SU-DHL-6 (cell line): ENCODE results near the gene KRTAP6-2.

Experiments
- H2AFZ ChIP-seq: fragments of 200-600 bp; sonication (generic); 2 replicates; pipeline ENCODE4 v1.6.1; 2014; ENCODE audit warnings: low read depth, mild to moderate bottlenecking, moderate library complexity, mixed read lengths, antibody characterized with exemption, low read length; ENCODE audit not compliant: severe bottlenecking
- H3F3A ChIP-seq: fragments of 200-600 bp; shearing (Covaris generic); 2 replicates; pipeline ENCODE4 v1.6.0; 2016; ENCODE audit warnings: antibody characterized with exemption, mild to moderate bottlenecking; ENCODE audit not compliant: insufficient read depth
- H3K27ac ChIP-seq: fragments of 200-600 bp; sonication (generic); 2 replicates; pipeline ENCODE4 v1.5.1; 2016; ENCODE audit warnings: low read depth, mild to moderate bottlenecking, low read length, moderate library complexity, mixed read lengths
- H3K27me3 ChIP-seq: fragments of 200-600 bp; sonication (generic), shearing (Covaris generic); 2 replicates; pipeline ENCODE4 v1.6.0; 2014; ENCODE audit warnings: mild to moderate bottlenecking, low read length
- H3K36me3 ChIP-seq: fragments of 200-600 bp; sonication (generic); 2 replicates; pipeline ENCODE4 v1.6.1; 2014; ENCODE audit warnings: mild to moderate bottlenecking, low read length, mixed read lengths
- H3K4me2 ChIP-seq: fragments of 300-600, 200-600 bp; shearing (Covaris generic), sonication (generic); 2 replicates; pipeline ENCODE4 v1.6.0; 2014; ENCODE audit warnings: low read length, low read depth, mild to moderate bottlenecking; ENCODE audit not compliant: poor library complexity, severe bottlenecking
- H3K4me3 ChIP-seq: fragments of 200-600 bp; sonication (generic); 2 replicates; pipeline ENCODE4 v1.5.1; 2014; ENCODE audit warnings: antibody characterized with exemption, low read length, mild to moderate bottlenecking, mixed read lengths; ENCODE audit not compliant: insufficient read depth, poor library complexity, severe bottlenecking
- H3K79me2 ChIP-seq: fragments of 200-600 bp; sonication (generic); 2 replicates; pipeline ENCODE4 v1.6.1; 2014; ENCODE audit warnings: mild to moderate bottlenecking, low read length, moderate library complexity; ENCODE audit not compliant: insufficient read depth
- H3K9ac ChIP-seq: fragments of 200-600 bp; sonication (generic); 2 replicates; pipeline ENCODE4 v1.7.0; 2014; ENCODE audit warnings: mild to moderate bottlenecking, low read length
- H3K9me2 ChIP-seq: fragments of 200-600 bp; sonication (generic); replicated peaks from 2 replicates; pipeline ENCODE4 v1.6.1; 2014; ENCODE audit warnings: low read length; ENCODE audit not compliant: insufficient read depth
- H3K9me3 ChIP-seq: fragments of 200-600 bp; sonication (generic); 2 replicates; pipeline ENCODE4 v1.6.1; 2014; ENCODE audit warnings: low read length, mixed read lengths; ENCODE audit not compliant: insufficient read depth
- H4K20me1 ChIP-seq: fragments of 200-600 bp; sonication (generic); 2 replicates; pipeline ENCODE4 v1.6.1; 2014; ENCODE audit warnings: low read depth, mild to moderate bottlenecking, antibody characterized with exemption, low read length, moderate library complexity, mixed read lengths
- CTCF ChIP-seq: fragments of 200-600 bp; sonication (generic); IDR thresholded peaks from one replicate; pipeline ENCODE4 v1.5.1; 2017; ENCODE audit warnings: antibody characterized with exemption, mild to moderate bottlenecking, low read length, moderate library complexity; ENCODE audit not compliant: insufficient read depth, poor library complexity, severe bottlenecking
- EZH2phosphoT487 ChIP-seq: fragments of 200-600 bp; sonication (generic), shearing (Covaris generic); conservative IDR thresholded peaks from 2 replicates; pipeline ENCODE4 v1.6.1; 2018; ENCODE audit warnings: mild to moderate bottlenecking, antibody characterized with exemption, low read length, moderate library complexity, mixed read lengths

KRTAP6-2 gene

GRCh38 chr21:30580132-30580531, 18.6 kb downstream of the KRTAP6-2 start:
- no peaks in the 10 kb centered on the region for H3K9me3 ChIP-seq
- H3K27me3 ChIP-seq: no peaks in the 10 kb centered on the region
- H3K4me3 ChIP-seq: no peak overlapping the region
- no peaks in the 10 kb centered on the region for H3F3A ChIP-seq
- no peaks in the 10 kb centered on the region for H4K20me1 ChIP-seq
- H3K36me3 ChIP-seq: no peaks in the 10 kb centered on the region
- no peak overlapping the region for H3K9ac ChIP-seq
- no peak for TF ChIP-seq EZH2phosphoT487
- no peak for TF ChIP-seq CTCF
- no peak overlapping the region for H3K4me2 ChIP-seq
- no peaks in the 10 kb centered on the region for H3K79me2 ChIP-seq
- no peaks in the 10 kb centered on the region for H3K9me2 ChIP-seq
- no peak overlapping the region for H3K27ac ChIP-seq
- no peak overlapping the region for H2AFZ ChIP-seq

GRCh38 chr21:30579346-30579745, 19.4 kb downstream of the KRTAP6-2 start:
- H3K4me2 ChIP-seq: no peak overlapping the region
- no peaks in the 10 kb centered on the region for H3F3A ChIP-seq
- H2AFZ ChIP-seq: no peak overlapping the region
- TF ChIP-seq EZH2phosphoT487 (no peak), CTCF (no peak)
- no peaks in the 10 kb centered on the region for H4K20me1 ChIP-seq
- no peak overlapping the region for H3K4me3 ChIP-seq
- H3K27ac ChIP-seq: no peak overlapping the region
- no peaks in the 10 kb centered on the region for H3K27me3 ChIP-seq
- H3K36me3 ChIP-seq: no peaks in the 10 kb centered on the region
- no peaks in the 10 kb centered on the region for H3K9me2 ChIP-seq
- no peaks in the 10 kb centered on the region for H3K9me3 ChIP-seq
- H3K9ac ChIP-seq: no peak overlapping the region
- no peaks in the 10 kb centered on the region for H3K79me2 ChIP-seq

- H3F3A ChIP-seq: no peaks in the 10 kb centered on the region
- H3K9me2 ChIP-seq: no peaks in the 10 kb centered on the region
- H3K9me3 ChIP-seq: no peaks in the 10 kb centered on the region
- no peak overlapping the region for H3K9ac ChIP-seq
- H3K36me3 ChIP-seq: no peaks in the 10 kb centered on the region
- H3K4me2 ChIP-seq: no peak overlapping the region
- no peaks in the 10 kb centered on the region for H3K79me2 ChIP-seq
- no peak overlapping the region for H3K4me3 ChIP-seq
- H3K27ac ChIP-seq: no peak overlapping the region
- no peak overlapping the region for H2AFZ ChIP-seq
- H3K27me3 ChIP-seq: no peaks in the 10 kb centered on the region
- no peak for TF ChIP-seq EZH2phosphoT487
- no peak for TF ChIP-seq CTCF
- H4K20me1 ChIP-seq: no peaks in the 10 kb centered on the region
Observed at GRCh38 chr21:30577766-30578165, 20.9 kb downstream of the KRTAP6-2 start.

- H4K20me1 ChIP-seq: no peaks in the 10 kb centered on the region
- H3F3A ChIP-seq: no peaks in the 10 kb centered on the region
- H3K9me2 ChIP-seq: no peaks in the 10 kb centered on the region
- H3K27me3 ChIP-seq: no peaks in the 10 kb centered on the region
- H3K79me2 ChIP-seq: no peaks in the 10 kb centered on the region
- TF ChIP-seq CTCF (no peak), EZH2phosphoT487 (no peak)
- no peak overlapping the region for H3K9ac ChIP-seq
- no peak overlapping the region for H2AFZ ChIP-seq
- no peak overlapping the region for H3K27ac ChIP-seq
- H3K4me2 ChIP-seq: no peak overlapping the region
- no peak overlapping the region for H3K4me3 ChIP-seq
- no peaks in the 10 kb centered on the region for H3K36me3 ChIP-seq
- H3K9me3 ChIP-seq: no peaks in the 10 kb centered on the region
Observed at GRCh38 chr21:30567617-30568016, 31.1 kb downstream of the KRTAP6-2 start.
